Loucy (cell line): ENCODE data around the gene ADAMTS16.

Source experiments
- EZH2phosphoT487 ChIP-seq: fragments of 200-600 bp; IDR thresholded peaks from 2 replicates; pipeline ENCODE4 v1.6.1; 2018; ENCODE audit warnings: antibody characterized with exemption, mild to moderate bottlenecking, moderate library complexity, borderline replicate concordance
- TF ChIP-seq, protein P1 (sequence below): fragments of 200-600 bp; sonication (generic); conservative IDR thresholded peaks from 2 replicates; pipeline ENCODE4 v1.5.1; 2014; ENCODE audit warnings: mild to moderate bottlenecking, antibody characterized with exemption, low read length

DNA sequence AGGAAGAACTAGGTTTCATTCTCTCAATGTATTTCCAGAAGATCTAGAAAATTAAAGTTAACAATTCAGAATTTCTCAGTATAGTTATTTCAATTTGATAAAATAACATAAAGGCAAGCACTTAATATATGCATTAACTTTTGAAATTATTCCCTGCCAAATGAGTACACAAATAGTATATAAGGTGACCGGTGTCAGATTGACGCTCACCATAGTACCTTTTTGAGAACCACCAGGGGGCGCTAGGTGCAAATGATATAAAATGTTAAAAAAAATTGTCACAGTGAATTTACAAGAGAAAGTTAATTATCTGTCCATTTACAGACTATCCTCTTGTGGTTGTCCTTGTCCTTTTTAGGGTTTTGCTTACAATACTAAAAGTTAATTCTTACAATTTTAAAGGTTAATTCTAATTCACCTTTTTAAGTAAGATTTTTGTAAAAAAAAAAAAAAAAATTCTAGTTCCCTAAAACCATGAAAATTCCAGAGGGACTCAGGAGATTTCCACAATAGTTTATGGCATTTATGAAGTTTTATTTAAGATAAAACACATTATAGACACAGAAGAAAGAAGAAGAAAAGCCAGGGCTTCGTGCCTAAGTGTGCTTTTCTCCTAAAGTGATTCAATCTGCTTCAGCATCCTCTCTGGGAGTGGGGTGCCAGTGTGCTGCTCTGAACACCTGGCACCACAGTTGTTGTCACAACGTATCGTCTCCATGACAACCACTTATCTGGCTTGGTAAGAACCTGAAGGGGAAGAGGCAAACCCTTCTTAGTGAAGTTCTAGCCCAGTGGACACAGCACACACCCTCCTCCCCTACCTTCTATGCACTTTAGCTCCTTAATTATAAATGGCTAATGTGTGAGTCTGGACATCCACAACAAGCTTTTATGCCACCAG, 1.7 kb downstream of the ADAMTS16 start:
- TF ChIP-seq, protein P1, sequence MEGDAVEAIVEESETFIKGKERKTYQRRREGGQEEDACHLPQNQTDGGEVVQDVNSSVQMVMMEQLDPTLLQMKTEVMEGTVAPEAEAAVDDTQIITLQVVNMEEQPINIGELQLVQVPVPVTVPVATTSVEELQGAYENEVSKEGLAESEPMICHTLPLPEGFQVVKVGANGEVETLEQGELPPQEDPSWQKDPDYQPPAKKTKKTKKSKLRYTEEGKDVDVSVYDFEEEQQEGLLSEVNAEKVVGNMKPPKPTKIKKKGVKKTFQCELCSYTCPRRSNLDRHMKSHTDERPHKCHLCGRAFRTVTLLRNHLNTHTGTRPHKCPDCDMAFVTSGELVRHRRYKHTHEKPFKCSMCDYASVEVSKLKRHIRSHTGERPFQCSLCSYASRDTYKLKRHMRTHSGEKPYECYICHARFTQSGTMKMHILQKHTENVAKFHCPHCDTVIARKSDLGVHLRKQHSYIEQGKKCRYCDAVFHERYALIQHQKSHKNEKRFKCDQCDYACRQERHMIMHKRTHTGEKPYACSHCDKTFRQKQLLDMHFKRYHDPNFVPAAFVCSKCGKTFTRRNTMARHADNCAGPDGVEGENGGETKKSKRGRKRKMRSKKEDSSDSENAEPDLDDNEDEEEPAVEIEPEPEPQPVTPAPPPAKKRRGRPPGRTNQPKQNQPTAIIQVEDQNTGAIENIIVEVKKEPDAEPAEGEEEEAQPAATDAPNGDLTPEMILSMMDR: peak; percentile 82
- no peak for TF ChIP-seq EZH2phosphoT487
